Mucosa of rectum (tissue), 2 donors: ENCODE measurements around the gene PIAS1.

ENCODE experiments used
- H3K27ac ChIP-seq, 2 donors: one replicate each; pipeline ENCODE4 v1.7.0; 2013; ENCODE audit warnings: inconsistent platforms in 2 of 2, low read depth in 2 of 2, low read length in 2 of 2
- H3K27me3 ChIP-seq, 2 donors: one replicate each; pipeline ENCODE4 v1.7.0; 2013; ENCODE audit warnings: low read length in 2 of 2; ENCODE audit not compliant: control insufficient read depth in 2 of 2, insufficient read depth in 2 of 2
- H3K36me3 ChIP-seq, 2 donors: one replicate each; pipeline ENCODE4 v1.7.0; 2013; ENCODE audit warnings: low read length in 2 of 2; ENCODE audit not compliant: control insufficient read depth in 2 of 2, insufficient read depth in 2 of 2
- H3K4me1 ChIP-seq, 2 donors: one replicate each; pipeline ENCODE4 v1.7.0; 2013; ENCODE audit warnings: low read length in 2 of 2, mild to moderate bottlenecking in 1 of 2; ENCODE audit not compliant: control insufficient read depth in 2 of 2, insufficient read depth in 2 of 2
- H3K4me3 ChIP-seq, 2 donors: one replicate each; pipeline ENCODE4 v1.7.0; 2013; ENCODE audit warnings: low read length in 2 of 2
- H3K9ac ChIP-seq, 2 donors: one replicate each; pipeline ENCODE4 v1.7.0; 2013; ENCODE audit warnings: low read length in 2 of 2, low read depth in 1 of 2, mild to moderate bottlenecking in 1 of 2
- H3K9me3 ChIP-seq, 2 donors: one replicate each; pipeline ENCODE4 v1.7.0; 2013; ENCODE audit warnings: low read length in 2 of 2; ENCODE audit not compliant: control insufficient read depth in 2 of 2
- donor health status: healthy.
- donor health status: Normal muscosa, but diverticular disease.

PIAS1 gene

DNA sequence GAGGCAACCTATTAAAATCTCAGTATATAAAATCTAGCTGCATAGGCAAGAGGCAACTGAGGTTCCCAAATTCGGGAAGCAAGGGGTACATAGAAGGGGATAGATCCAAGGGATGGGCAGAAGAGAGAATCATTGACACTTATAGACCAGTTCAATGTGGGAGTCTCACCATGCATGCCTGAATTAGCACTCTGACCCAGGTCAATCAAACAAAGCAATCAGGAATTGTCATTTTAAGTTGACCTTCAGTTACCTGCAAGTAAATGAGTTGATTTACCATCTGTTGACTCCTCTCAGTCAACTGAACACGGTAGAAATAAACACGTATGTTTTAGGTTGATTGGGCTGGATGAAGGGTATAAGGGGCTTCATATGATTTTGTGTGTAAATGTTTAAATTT, 33.4 kb upstream of the PIAS1 start:
- no peaks in the 10 kb centered on the region for H3K27me3 ChIP-seq
- H3K27ac ChIP-seq, result no peak overlapping the region
- no peaks in the 10 kb centered on the region for H3K4me1 ChIP-seq
- H3K9ac ChIP-seq, result no peak overlapping the region
- no peak overlapping the region for H3K4me3 ChIP-seq
- no peaks in the 10 kb centered on the region for H3K9me3 ChIP-seq
- H3K36me3 ChIP-seq, result no peaks in the 10 kb centered on the region

DNA sequence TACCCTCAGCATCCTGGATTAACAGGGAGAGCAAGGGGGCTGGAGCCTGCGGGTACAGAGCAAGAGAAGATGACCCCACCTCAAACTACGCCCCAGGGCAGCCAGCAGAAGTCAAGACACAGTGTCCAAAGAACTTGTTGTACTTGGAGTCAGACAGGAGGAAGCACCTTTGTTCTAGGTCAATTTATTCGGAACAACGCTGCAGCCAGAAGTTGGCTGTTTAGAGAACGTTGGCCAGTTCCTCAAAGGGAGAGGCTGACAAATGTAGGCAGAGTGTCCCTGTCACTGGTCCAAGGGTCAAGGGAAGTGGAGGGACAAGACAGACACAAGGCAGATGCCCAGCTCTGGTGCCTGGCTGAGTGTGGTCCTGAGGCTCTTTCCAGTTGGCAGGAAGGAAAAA, 32.1 kb upstream of the PIAS1 start:
- Histone ChIP-seq H3K27ac (no peak overlapping the region), H3K4me3 (no peak overlapping the region), H3K27me3 (no peaks in the 10 kb centered on the region), H3K4me1 (no peaks in the 10 kb centered on the region), H3K36me3 (no peaks in the 10 kb centered on the region), H3K9ac (no peak overlapping the region), H3K9me3 (no peaks in the 10 kb centered on the region)

- H3K27me3 ChIP-seq, result no peaks in the 10 kb centered on the region
- no peaks in the 10 kb centered on the region for H3K4me1 ChIP-seq
- H3K36me3 ChIP-seq, result no peaks in the 10 kb centered on the region
- no peak overlapping the region for H3K27ac ChIP-seq
- H3K9me3 ChIP-seq, result no peaks in the 10 kb centered on the region
- H3K9ac ChIP-seq, result no peak overlapping the region
- no peak overlapping the region for H3K4me3 ChIP-seq
Measured at GRCh38 chr15:68023307-68024101, 30.6 kb upstream of the PIAS1 start.

GRCh38 chr15:68025835-68026424, 28.2 kb upstream of the PIAS1 start:
- no peaks in the 10 kb centered on the region for H3K27me3 ChIP-seq
- H3K9ac ChIP-seq, result no peak overlapping the region
- no peaks in the 10 kb centered on the region for H3K36me3 ChIP-seq
- H3K4me3 ChIP-seq, result no peak overlapping the region
- no peak overlapping the region for H3K27ac ChIP-seq
- H3K4me1 ChIP-seq, result no peaks in the 10 kb centered on the region
- H3K9me3 ChIP-seq, result no peaks in the 10 kb centered on the region

DNA sequence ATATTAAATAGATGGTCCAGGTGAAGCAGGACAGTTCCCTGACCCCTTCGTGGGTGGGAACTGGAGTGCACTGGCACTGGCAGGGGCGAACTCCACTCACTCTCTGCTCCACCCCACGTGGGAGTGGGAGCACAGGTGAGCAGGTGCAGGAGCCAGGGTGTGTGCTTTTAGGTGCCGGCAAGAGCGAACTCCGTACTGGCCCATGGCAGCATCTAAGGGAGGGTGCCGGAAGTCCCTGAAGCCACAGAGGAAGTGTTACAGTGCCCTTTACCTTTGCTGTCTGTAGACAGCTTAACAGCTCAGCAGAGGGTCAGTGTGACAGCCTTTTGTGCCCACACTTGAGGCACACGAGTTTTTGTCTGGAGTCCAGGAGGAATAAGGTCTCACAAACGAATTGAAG, 26.7 kb upstream of the PIAS1 start:
- no peaks in the 10 kb centered on the region for H3K27me3 ChIP-seq
- H3K27ac ChIP-seq, result no peak overlapping the region
- no peaks in the 10 kb centered on the region for H3K9me3 ChIP-seq
- no peaks in the 10 kb centered on the region for H3K4me1 ChIP-seq
- no peak overlapping the region for H3K4me3 ChIP-seq
- H3K9ac ChIP-seq, result no peak overlapping the region
- H3K36me3 ChIP-seq, result no peaks in the 10 kb centered on the region

DNA sequence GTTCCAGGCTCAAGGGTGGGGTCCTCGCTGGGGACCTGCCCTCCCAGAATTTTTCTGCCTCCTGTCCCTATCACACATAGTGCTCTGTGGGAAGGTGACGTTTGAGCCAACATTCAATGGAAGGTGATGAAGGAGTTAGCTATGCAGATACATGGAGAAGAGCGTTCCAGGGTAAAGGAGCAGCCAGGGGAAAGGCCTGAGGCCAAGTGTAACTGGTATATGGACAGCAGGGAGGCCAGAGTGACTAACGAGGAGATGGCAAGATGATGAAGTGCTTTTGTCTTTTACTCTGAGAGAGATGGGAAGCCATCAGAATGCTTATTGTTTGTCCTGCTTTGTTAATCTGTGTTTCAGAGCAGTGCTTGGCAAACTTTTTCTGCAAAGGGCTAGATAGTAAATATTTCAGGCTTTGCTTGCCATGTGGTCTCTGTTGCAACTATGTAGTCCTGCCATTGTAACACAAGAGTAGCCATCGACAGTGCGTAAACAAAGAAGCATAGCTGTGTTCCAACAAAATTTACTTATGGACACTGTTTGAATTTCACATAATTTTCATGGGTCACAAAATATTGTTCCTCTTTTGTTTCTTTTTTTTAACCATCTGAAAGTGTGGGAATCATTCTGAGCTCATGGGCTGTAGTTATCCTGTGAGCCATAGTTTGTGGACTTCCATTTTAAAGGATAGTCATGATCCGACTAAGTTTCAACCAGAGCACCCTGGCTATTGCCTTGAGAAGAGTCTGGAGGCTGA, 25.8 kb upstream of the PIAS1 start:
- no peak overlapping the region for H3K27ac ChIP-seq
- no peaks in the 10 kb centered on the region for H3K9me3 ChIP-seq
- no peaks in the 10 kb centered on the region for H3K4me1 ChIP-seq

GRCh38 chr15:68028888-68029207, 25.3 kb upstream of the PIAS1 start:
- no peaks in the 10 kb centered on the region for H3K4me1 ChIP-seq
- no peaks in the 10 kb centered on the region for H3K36me3 ChIP-seq
- H3K9ac ChIP-seq, result no peak overlapping the region
- no peak overlapping the region for H3K27ac ChIP-seq
- H3K4me3 ChIP-seq, result no peak overlapping the region
- no peaks in the 10 kb centered on the region for H3K9me3 ChIP-seq
- H3K27me3 ChIP-seq, result no peaks in the 10 kb centered on the region

More for the DNA sequence above, 25.8 kb upstream of the PIAS1 start:
- Histone ChIP-seq H3K9ac (no peak overlapping the region), H3K27me3 (no peaks in the 10 kb centered on the region), H3K36me3 (no peaks in the 10 kb centered on the region), H3K4me3 (no peak overlapping the region)

DNA sequence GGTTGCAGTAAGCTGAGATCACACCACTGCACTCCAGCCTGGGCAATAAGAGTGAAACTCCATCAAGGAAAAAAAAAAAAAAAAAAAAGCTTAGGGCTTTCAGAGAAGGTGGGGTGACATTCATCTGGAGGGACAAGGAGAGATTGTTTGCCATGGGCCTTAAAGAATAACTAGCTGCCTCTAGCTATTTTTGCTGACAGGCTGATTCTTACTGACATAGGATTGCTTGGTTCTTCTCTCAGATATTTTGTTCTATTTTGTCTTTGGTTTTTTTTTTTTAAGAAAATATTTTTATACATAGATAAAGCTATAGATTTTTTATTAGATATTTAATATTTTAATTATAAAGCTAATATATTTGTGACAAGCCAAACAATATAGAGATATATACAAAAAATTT, 24.2 kb upstream of the PIAS1 start:
- no peaks in the 10 kb centered on the region for H3K9me3 ChIP-seq
- no peak overlapping the region for H3K27ac ChIP-seq
- no peaks in the 10 kb centered on the region for H3K27me3 ChIP-seq
- no peaks in the 10 kb centered on the region for H3K4me1 ChIP-seq
- no peaks in the 10 kb centered on the region for H3K36me3 ChIP-seq
- no peak overlapping the region for H3K4me3 ChIP-seq
- H3K9ac ChIP-seq, result no peak overlapping the region

- no peaks in the 10 kb centered on the region for H3K36me3 ChIP-seq
- H3K9me3 ChIP-seq, result no peaks in the 10 kb centered on the region
- no peak overlapping the region for H3K9ac ChIP-seq
- no peak overlapping the region for H3K4me3 ChIP-seq
- H3K27ac ChIP-seq, result no peak overlapping the region
- H3K4me1 ChIP-seq, result no peaks in the 10 kb centered on the region
- no peaks in the 10 kb centered on the region for H3K27me3 ChIP-seq
Measured at GRCh38 chr15:68031404-68031803, 22.7 kb upstream of the PIAS1 start.

- Histone ChIP-seq H3K27ac (no peak overlapping the region), H3K36me3 (no peaks in the 10 kb centered on the region), H3K9me3 (no peaks in the 10 kb centered on the region), H3K27me3 (no peaks in the 10 kb centered on the region), H3K9ac (no peak overlapping the region), H3K4me1 (no peaks in the 10 kb centered on the region), H3K4me3 (no peak overlapping the region)
Measured at GRCh38 chr15:68032672-68033071, 21.4 kb upstream of the PIAS1 start.
